Measurements from ENCODE around the gene SGSH. TPM values are rescaled to one million over a fixed set of nuclear protein-coding genes. Genes with fewer than 3 reads are reported as not detected.

Gene SGSH
- total and polyA plus RNA-seq, 2 experiments from 2014 or later = 16.0 to 59.6 TPM

DNA sequence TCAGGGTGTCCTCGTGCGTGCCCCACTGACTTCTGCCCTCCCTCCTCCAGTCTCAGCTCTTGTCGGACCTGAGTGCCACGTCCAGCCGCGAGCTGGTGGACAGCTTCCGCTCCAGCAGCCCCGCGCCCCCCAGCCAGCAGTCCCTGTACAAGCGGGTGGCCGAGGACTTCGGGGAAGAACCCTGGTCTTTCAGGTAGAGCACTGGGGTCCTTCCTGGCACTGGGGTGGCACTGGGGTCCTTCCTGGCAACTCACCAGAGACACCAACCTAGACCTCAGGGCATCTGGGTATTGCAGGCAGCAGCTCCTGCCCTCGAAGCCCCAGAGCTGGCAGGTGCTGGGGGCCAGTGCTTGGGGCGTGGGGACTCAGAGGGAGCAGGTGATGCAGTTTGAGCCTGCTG, 25.0 kb downstream of the SGSH start:
- 91% methylated on average over 13 of the region's 14 CpGs for WGBS (ENCODE audit: low lambda C conversion rate, missing lambda C conversion rate)
- no peak for TF ChIP-seq EZH2phosphoT487 (IDR thresholded peaks at IDR 0.05; ENCODE audit: low read depth, severe bottlenecking, unreplicated experiment)
- TF ChIP-seq, protein P1, sequence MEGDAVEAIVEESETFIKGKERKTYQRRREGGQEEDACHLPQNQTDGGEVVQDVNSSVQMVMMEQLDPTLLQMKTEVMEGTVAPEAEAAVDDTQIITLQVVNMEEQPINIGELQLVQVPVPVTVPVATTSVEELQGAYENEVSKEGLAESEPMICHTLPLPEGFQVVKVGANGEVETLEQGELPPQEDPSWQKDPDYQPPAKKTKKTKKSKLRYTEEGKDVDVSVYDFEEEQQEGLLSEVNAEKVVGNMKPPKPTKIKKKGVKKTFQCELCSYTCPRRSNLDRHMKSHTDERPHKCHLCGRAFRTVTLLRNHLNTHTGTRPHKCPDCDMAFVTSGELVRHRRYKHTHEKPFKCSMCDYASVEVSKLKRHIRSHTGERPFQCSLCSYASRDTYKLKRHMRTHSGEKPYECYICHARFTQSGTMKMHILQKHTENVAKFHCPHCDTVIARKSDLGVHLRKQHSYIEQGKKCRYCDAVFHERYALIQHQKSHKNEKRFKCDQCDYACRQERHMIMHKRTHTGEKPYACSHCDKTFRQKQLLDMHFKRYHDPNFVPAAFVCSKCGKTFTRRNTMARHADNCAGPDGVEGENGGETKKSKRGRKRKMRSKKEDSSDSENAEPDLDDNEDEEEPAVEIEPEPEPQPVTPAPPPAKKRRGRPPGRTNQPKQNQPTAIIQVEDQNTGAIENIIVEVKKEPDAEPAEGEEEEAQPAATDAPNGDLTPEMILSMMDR (IDR thresholded peaks at IDR 0.05; ENCODE audit: poor library complexity) = no peak
- TF ChIP-seq EZH2 (IDR thresholded peaks at IDR 0.05; ENCODE audit: borderline replicate concordance) = no peak
- H3K4me2 ChIP-seq = no peak overlapping the region

DNA sequence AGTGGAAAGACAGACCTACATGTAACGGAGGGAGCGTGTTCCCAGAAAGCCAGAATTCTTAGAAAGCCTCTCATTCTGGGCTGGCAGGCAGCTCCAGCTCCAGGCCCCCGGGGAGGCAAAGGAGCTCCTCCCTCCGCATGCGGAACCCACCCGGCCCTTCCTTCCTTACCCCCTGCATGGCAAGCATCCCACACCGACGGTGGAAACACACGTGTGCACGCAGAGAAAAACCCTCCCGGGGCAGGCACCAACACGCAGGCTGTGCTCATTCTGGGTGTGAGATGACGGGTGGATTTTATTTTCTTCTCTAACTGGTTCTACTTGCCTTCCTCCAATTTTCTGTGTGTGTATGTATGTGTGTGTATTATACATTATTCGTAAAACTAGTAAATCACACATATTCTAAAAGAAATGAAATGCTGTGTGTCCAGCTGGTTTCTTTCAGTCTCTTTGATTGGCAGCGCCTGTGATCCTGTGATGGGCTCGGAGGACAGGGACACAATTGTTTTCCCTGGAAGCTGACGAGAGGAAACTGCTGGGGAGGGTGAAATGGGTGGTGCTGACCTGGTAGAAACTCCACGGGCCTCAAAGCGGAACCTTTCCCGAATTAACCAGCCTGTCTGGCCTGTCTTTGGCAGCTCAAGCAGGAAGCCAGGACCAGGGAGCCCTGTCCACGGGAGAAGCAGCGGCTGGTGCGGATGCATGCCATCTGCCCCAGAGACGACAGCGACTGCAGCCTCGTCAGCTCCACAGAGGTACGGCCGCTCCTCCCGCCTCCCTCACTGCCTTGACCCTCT, 28.1 kb downstream of the SGSH start:
- Histone ChIP-seq H3K4me2 (no peak overlapping the region), H3K9me3 (ENCODE audit: low read depth) (no peaks in the 10 kb centered on the region), H3K36me3 (replicated peaks; ENCODE audit: insufficient read depth, low read depth) (no peaks in the 10 kb centered on the region), H3K79me2 (no peaks in the 10 kb centered on the region), H2AFZ (no peak overlapping the region), H3K4me3 (no peak overlapping the region), H3K27ac (no peak overlapping the region), H3K27me3 (no peaks in the 10 kb centered on the region), H3K9me2 (replicated peaks; ENCODE audit: insufficient read depth) (no peaks in the 10 kb centered on the region), H4K20me1 (ENCODE audit: insufficient read depth, poor library complexity, severe bottlenecking) (no peaks in the 10 kb centered on the region), H3K4me1 (ENCODE audit: insufficient read depth) (no peaks in the 10 kb centered on the region)
- TF ChIP-seq EZH2phosphoT487 (IDR thresholded peaks at IDR 0.05; ENCODE audit: low read depth, severe bottlenecking, unreplicated experiment) (no peak), EZH2 (IDR thresholded peaks at IDR 0.05; ENCODE audit: borderline replicate concordance) (no peak)
- TF ChIP-seq, protein P1 (IDR thresholded peaks at IDR 0.05; ENCODE audit: poor library complexity) = no peak
- DNase-seq (ENCODE audit: low spot score) = no peak
- 80% methylated on average over 29 of the region's 29 CpGs for WGBS (ENCODE audit: low lambda C conversion rate, missing lambda C conversion rate)

More for the DNA sequence above, 25.0 kb downstream of the SGSH start:
- Histone ChIP-seq H3K4me3 (no peak overlapping the region), H3K9me2 (replicated peaks; ENCODE audit: insufficient read depth) (no peaks in the 10 kb centered on the region), H3K79me2 (no peaks in the 10 kb centered on the region), H2AFZ (no peak overlapping the region), H3K4me1 (ENCODE audit: insufficient read depth) (peaks cover 3% of the 10 kb centered on the region), H3K27me3 (no peaks in the 10 kb centered on the region), H3K9me3 (ENCODE audit: low read depth) (no peaks in the 10 kb centered on the region), H3K36me3 (replicated peaks; ENCODE audit: insufficient read depth, low read depth) (no peaks in the 10 kb centered on the region), H3K27ac (no peak overlapping the region), H4K20me1 (ENCODE audit: insufficient read depth, poor library complexity, severe bottlenecking) (no peaks in the 10 kb centered on the region)
- DNase-seq (ENCODE audit: low spot score) = no peak

DNA sequence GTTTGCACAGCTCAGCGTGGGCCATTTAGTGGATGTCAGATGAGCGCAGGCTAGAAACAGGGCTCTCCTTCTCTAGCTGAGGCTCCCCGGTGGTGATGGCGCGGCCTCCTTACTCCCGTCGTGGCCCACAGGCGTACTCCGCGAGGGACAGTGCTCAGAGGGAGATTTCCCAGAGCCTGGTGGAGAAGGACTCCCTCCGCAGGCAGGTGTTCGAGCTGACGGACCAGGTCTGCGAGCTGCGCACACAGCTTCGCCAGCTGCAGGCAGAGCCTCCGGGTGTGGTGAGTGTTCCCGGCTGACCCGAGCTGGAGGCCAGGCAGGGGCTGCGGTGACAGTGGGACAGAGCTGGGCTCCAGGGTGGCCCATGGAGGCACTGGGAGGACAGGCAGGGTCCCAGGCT, 28.9 kb downstream of the SGSH start:
- Histone ChIP-seq H3K4me3 (no peak overlapping the region), H3K79me2 (no peaks in the 10 kb centered on the region), H3K9me3 (ENCODE audit: low read depth) (no peaks in the 10 kb centered on the region), H2AFZ (no peak overlapping the region), H3K36me3 (replicated peaks; ENCODE audit: insufficient read depth, low read depth) (no peaks in the 10 kb centered on the region), H4K20me1 (ENCODE audit: insufficient read depth, poor library complexity, severe bottlenecking) (no peaks in the 10 kb centered on the region), H3K9me2 (replicated peaks; ENCODE audit: insufficient read depth) (no peaks in the 10 kb centered on the region), H3K4me1 (ENCODE audit: insufficient read depth) (no peaks in the 10 kb centered on the region), H3K27me3 (no peaks in the 10 kb centered on the region), H3K4me2 (no peak overlapping the region), H3K27ac (no peak overlapping the region)
- WGBS (ENCODE audit: low lambda C conversion rate, missing lambda C conversion rate) = 86% methylated on average over 20 of the region's 20 CpGs
- no peak for TF ChIP-seq EZH2phosphoT487 (IDR thresholded peaks at IDR 0.05; ENCODE audit: low read depth, severe bottlenecking, unreplicated experiment)
- TF ChIP-seq, protein P1 (IDR thresholded peaks at IDR 0.05; ENCODE audit: poor library complexity) = no peak
- no peak for TF ChIP-seq EZH2 (IDR thresholded peaks at IDR 0.05; ENCODE audit: borderline replicate concordance)
- no peak for DNase-seq (ENCODE audit: low spot score)

Data from hepatocyte (in vitro differentiated cells).